Skeletal muscle tissue (tissue), 4 donors: Measurements from ENCODE around the gene FASTKD2. TPM values are rescaled to one million over a fixed set of nuclear protein-coding genes. Genes with fewer than 3 reads are reported as not detected.
"Not testable (repeated sequence)": the region's sequence is repeated elsewhere in the genome, so short reads cannot be mapped to it uniquely, and the experiment has no call there.

Experiments used
- H3K27ac ChIP-seq: one replicate; pipeline ENCODE4 v1.7.0; 2013; ENCODE audit warnings: mild to moderate bottlenecking, low read depth, low read length, inconsistent platforms
- H3K27me3 ChIP-seq, 3 donors: one replicate each; pipeline ENCODE4 v1.7.0; 2013; ENCODE audit warnings: low read length in 3 of 3; ENCODE audit not compliant: control insufficient read depth in 3 of 3, insufficient read depth in 3 of 3
- H3K36me3 ChIP-seq, 3 donors: one replicate each; pipeline ENCODE4 v1.7.0; 2013; ENCODE audit warnings: low read length in 3 of 3; ENCODE audit not compliant: control insufficient read depth in 3 of 3, insufficient read depth in 3 of 3
- H3K4me1 ChIP-seq, 3 donors: one replicate each; pipeline ENCODE4 v1.7.0; 2013; ENCODE audit warnings: low read length in 3 of 3, mild to moderate bottlenecking in 3 of 3; ENCODE audit not compliant: control insufficient read depth in 3 of 3, insufficient read depth in 3 of 3
- H3K4me3 ChIP-seq, 3 donors: one replicate each; pipeline ENCODE4 v1.7.0; 2013; ENCODE audit warnings: low read length in 3 of 3
- H3K9ac ChIP-seq, 3 donors: one replicate each; pipeline ENCODE4 v1.7.0; 2013; ENCODE audit warnings: low read length in 3 of 3, mild to moderate bottlenecking in 3 of 3, moderate library complexity in 2 of 3, low read depth in 1 of 3
- H3K9me3 ChIP-seq, 3 donors: one replicate each; pipeline ENCODE4 v1.7.0; 2013; ENCODE audit warnings: low read length in 3 of 3; ENCODE audit not compliant: control insufficient read depth in 3 of 3
- total RNA-seq: library from RNA; depleted of rRNA; stranded (reverse); fragments of >200 nt; gene quantifications from one replicate; pipeline ENCODE4 v1.2.3, GENCODE V29; 2014
- donor health status: Osteomylitis.

FASTKD2 gene
- total RNA-seq, 1 donor from 2014 or later, result 35.0 TPM

DNA sequence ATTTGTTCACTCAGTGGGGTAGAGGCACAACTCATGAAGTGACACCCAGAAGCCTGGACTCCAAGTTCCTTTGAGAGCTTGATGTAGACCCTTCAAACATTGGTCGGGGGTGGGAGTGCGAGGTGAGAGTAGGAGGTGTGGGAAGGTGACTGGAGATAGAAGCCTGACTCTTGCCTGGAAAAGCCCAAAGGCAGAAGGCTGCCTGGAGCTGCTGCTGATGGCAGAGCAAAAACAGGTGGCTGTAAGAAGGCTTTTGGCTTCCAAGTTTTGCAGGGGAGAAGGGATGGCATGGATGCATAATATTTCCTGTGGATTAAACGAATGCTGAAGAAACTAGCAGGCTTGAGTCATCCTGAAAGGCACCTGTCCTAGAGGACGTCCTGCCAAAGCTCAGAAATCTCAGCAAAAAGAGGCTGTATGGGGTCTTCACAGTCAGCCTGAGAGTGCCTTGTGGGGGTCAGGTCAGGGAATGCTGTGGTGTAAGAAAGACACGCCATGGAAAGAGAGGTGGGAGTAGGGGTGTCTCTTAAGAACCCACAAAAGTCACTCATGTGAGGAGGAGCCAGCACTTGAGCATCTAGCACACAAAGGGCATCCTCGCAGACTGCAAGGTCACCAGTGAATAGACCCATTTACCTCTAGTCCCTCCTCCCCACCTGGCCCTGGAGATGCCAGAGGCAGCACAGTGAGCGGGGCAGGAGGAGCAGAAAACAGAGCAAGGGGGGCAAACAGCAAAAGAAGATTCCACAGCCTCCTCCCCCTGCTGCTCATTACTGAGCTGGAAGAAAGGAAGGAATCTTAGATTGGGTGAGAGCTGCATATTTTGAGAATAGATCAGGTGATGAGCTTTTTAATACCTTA lies 37.5 kb downstream of the FASTKD2 start:
- H3K27me3 ChIP-seq, result no peaks in the 10 kb centered on the region
- H3K4me1 ChIP-seq, result peaks cover 0 to 5% (median 3%) of the 10 kb centered on the region in 3 donors
- no peaks in the 10 kb centered on the region for H3K36me3 ChIP-seq
- H3K9me3 ChIP-seq, result no peaks in the 10 kb centered on the region
- H3K27ac ChIP-seq, result no peak overlapping the region
- no peak overlapping the region for H3K4me3 ChIP-seq
- no peak overlapping the region for H3K9ac ChIP-seq

- Histone ChIP-seq H3K9ac (no peak overlapping the region), H3K36me3 (no peaks in the 10 kb centered on the region), H3K4me1 (peaks cover 0 to 5% (median 3%) of the 10 kb centered on the region in 3 donors), H3K9me3 (no peaks in the 10 kb centered on the region), H3K27ac (no peak overlapping the region), H3K27me3 (no peaks in the 10 kb centered on the region), H3K4me3 (no peak overlapping the region)
These were observed 38.9 kb downstream of the FASTKD2 start for GRCh38 chr2:206804326-206804725.

DNA sequence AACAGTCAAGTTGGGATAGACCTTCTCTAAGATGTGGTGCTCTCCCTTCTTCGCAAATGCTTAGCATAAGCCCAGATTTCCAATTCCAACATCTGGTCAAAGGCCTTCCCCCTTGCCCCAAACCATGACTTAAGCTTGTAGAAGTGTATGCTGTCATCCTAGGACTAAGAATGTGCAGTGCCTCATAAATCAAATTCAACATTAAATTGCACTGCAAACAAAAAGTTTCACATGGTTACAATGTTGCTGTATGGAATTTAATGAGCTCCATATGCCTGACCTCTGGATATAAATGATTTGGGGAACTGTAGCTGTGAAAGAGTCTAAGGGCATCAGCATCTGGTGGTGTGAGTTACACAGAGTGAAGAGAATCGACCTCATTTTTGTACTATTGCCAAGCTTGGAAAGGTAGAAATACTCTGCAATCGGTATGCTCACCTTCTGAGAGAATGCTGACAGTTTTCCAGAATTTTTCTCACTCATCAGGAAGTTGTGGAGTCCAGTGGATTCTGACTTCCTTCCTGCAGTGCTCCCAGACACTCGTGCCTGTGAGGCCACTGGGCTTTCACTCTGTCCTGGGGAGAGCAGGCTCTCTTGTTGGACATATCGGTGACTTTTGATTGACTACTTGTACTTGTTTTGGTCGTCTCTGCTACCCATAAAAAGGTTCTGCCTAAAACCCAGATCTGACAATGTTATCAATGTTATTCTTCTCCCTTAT lies 40.6 kb downstream of the FASTKD2 start:
- Histone ChIP-seq H3K9me3 (no peaks in the 10 kb centered on the region), H3K27ac (no peak overlapping the region)

DNA sequence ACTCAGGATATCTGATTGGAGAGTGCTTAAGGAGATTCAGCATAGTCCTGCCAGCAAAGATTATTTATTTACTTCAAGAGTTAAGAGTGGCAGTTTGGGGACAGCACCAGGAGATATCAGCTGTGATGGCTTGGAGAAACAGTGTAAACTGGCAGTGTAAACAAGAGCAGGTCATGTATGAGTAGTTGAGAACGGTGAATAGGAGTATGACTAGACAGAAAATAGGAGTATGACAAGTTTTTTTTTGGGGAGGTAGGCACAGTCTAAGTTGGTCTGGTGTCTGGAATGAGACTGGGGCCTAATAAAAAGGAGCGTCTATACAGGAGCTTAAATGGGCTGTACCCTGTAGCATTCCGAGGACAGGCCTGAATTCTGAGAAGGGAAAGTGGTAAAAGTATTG lies 42.2 kb downstream of the FASTKD2 start:
- H3K4me1 ChIP-seq, H3K9ac ChIP-seq: not testable (repeated sequence)

More for the DNA sequence above, 40.6 kb downstream of the FASTKD2 start:
- Histone ChIP-seq H3K27me3 (no peaks in the 10 kb centered on the region), H3K4me1 (peaks cover 0 to under 1% (median 0%) of the 10 kb centered on the region in 3 donors), H3K36me3 (no peaks in the 10 kb centered on the region), H3K4me3 (no peak overlapping the region), H3K9ac (no peak overlapping the region)

GRCh38 chr2:206812471-206812870 lies 47.1 kb downstream of the FASTKD2 start:
- not testable (repeated sequence) for H3K4me1 ChIP-seq, H3K36me3 ChIP-seq, H3K27me3 ChIP-seq, H3K4me3 ChIP-seq, H3K9ac ChIP-seq, H3K9me3 ChIP-seq, H3K27ac ChIP-seq

More for the DNA sequence above, 42.2 kb downstream of the FASTKD2 start:
- H3K4me3 ChIP-seq, H3K27me3 ChIP-seq, H3K36me3 ChIP-seq, H3K27ac ChIP-seq, H3K9me3 ChIP-seq: not testable (repeated sequence)

GRCh38 chr2:206814498-206814897 lies 49.1 kb downstream of the FASTKD2 start:
- Histone ChIP-seq H3K27me3 (no peaks in the 10 kb centered on the region), H3K9ac (no peak overlapping the region), H3K9me3 (peaks cover 0 to 3% (median 0%) of the 10 kb centered on the region in 3 donors), H3K4me3 (no peak overlapping the region), H3K27ac (no peak overlapping the region), H3K36me3 (peaks cover 0 to 2% (median 0%) of the 10 kb centered on the region in 3 donors), H3K4me1 (no peaks in the 10 kb centered on the region)

DNA sequence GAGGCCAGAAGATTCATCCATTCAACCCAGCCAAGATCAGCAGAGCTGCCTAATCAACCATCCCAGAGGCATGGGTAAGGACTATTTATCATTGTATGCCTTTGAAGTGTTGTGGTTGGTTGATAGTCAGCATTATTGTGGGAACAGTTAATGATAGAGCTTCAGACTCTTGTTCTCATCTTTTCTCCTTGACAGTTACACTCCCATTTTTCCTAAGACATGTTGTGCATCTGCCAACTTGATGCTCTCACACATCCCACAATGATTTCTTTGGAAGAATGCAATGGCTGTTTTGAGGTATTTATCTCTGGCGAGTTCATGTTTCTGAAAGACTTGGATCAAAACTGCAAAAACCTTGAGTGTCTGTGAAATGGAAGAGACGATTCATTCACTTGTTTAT lies 55.4 kb downstream of the FASTKD2 start:
- Histone ChIP-seq H3K9me3 (no peaks in the 10 kb centered on the region), H3K4me1 (no peaks in the 10 kb centered on the region), H3K36me3 (peaks cover 0 to 4% (median 0%) of the 10 kb centered on the region in 3 donors), H3K4me3 (no peak overlapping the region), H3K27me3 (no peaks in the 10 kb centered on the region), H3K9ac (no peak overlapping the region), H3K27ac (no peak overlapping the region)

DNA sequence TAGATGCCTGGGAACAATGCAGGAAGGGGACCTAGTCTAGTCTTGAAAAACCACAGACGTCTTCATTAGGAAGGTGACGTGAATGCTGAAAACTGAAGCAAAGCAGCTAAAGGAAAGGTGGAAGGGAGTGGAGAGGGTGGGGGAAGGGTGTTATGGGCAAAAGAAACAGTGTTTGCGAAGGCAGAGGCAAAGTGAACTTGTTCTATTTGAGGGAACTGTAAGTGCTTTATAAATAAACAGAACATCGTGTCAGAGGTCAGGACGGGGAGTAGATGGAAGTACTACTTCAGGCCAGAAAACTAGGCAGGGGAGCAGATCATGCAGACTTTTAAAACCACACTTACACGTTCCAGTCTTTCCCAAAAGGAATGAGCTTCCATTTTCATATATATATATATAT lies 57.8 kb downstream of the FASTKD2 start:
- Histone ChIP-seq H3K27ac (no peak overlapping the region), H3K27me3 (no peaks in the 10 kb centered on the region), H3K4me1 (no peaks in the 10 kb centered on the region), H3K36me3 (peaks cover 0 to 4% (median 0%) of the 10 kb centered on the region in 3 donors), H3K4me3 (no peak overlapping the region), H3K9ac (no peak overlapping the region), H3K9me3 (no peaks in the 10 kb centered on the region)

GRCh38 chr2:206824087-206824618 lies 58.7 kb downstream of the FASTKD2 start:
- no peaks in the 10 kb centered on the region for H3K27me3 ChIP-seq
- H3K4me3 ChIP-seq, result no peak overlapping the region
- H3K9ac ChIP-seq, result no peak overlapping the region
- no peak overlapping the region for H3K27ac ChIP-seq
- H3K36me3 ChIP-seq, result peaks cover 0 to 4% (median 0%) of the 10 kb centered on the region in 3 donors
- no peaks in the 10 kb centered on the region for H3K9me3 ChIP-seq
- H3K4me1 ChIP-seq, result no peaks in the 10 kb centered on the region

GRCh38 chr2:206824993-206825392 lies 59.6 kb downstream of the FASTKD2 start:
- H3K9me3 ChIP-seq, result no peaks in the 10 kb centered on the region
- peaks cover 0 to 4% (median 0%) of the 10 kb centered on the region in 3 donors for H3K36me3 ChIP-seq
- no peak overlapping the region for H3K27ac ChIP-seq
- H3K9ac ChIP-seq, result no peak overlapping the region
- H3K4me3 ChIP-seq, result no peak overlapping the region
- H3K4me1 ChIP-seq, result no peaks in the 10 kb centered on the region
- H3K27me3 ChIP-seq, result no peaks in the 10 kb centered on the region
